HFF-Myc (cell line): ENCODE measurements around the gene UVRAG.

Source experiments
- DNase-seq: peaks from one replicate; pipeline ENCODE4 v3.0.0-alpha.2; 2011; ENCODE audit warnings: low read depth; ENCODE audit errors: extremely low read depth
- H3K4me3 ChIP-seq: replicated peaks from 2 replicates; pipeline ENCODE4 v1.5.1; 2011; ENCODE audit warnings: low read depth, mild to moderate bottlenecking, control low read depth, low read length
- CTCF ChIP-seq: IDR thresholded peaks from 2 replicates; pipeline ENCODE4 v1.5.1; 2012; ENCODE audit warnings: mild to moderate bottlenecking, low read depth, low read length, control low read depth; ENCODE audit errors: missing control alignments

Gene UVRAG

GRCh38 chr11:76013526-76013925 lies 198.5 kb downstream of the UVRAG start:
- no peak for TF ChIP-seq CTCF
- no peak overlapping the region for H3K4me3 ChIP-seq

DNA sequence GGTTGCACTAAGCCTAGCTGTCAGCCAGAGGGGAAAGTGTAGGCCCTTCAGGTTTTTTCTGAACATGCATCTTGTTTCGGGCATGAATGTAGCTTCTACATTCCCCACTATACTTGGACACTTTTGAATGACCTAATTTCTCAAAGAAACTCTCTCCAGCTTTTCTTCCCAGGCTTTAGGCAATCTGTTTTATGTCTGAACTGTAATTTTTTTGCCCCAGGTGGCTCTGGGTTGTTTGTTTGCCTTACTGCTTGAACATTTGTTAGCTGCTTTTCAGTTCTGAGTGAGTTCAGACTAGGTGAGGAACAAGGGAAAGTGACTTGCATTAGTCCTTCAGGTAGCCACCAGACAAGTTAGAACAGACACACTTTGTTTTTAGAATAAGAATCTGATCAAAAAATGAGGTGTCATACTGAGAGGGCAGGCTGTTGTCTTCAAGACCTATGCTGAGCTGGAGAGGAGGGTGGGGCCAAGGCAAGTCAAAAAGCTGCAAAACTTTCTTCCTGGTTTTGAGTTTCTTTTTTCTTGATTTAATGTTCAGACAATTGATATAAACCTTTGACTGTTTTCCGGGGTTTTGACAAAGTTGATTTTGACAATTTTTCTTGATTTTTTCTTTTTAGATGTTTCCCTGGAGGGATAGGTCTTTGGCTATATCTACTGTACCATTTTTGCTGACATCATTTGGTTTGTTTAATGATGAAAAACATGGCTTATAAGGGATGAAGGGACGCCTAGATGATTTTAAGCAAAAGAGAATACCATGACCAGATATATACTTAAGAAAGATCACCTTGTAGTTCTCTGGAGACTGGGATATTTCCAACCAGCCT lies 208.4 kb downstream of the UVRAG start:
- H3K4me3 ChIP-seq: no peak overlapping the region
- no peak for TF ChIP-seq CTCF
- no peak for DNase-seq

More at GRCh38 chr11:76013526-76013925, 198.5 kb downstream of the UVRAG start:
- no peak for DNase-seq

DNA sequence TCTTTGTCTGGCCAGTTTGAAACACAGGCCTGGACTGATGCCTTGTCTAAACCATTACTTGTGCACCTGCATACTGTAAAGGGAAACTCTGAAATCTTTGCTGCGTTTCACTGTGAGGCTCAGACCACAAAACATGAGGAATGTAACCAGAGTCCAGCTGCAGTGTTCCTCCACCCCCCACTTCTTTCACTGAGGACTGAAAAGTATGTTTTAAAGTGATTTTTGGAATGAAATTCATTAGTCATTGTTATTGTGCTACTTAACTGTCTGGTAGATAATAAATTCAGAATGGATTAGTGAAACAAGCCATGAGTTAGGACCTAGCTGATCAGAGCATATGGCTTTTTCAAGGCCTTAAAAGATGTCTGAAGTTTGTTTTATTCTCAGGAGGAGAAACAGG lies 210.1 kb downstream of the UVRAG start:
- H3K4me3 ChIP-seq: no peak overlapping the region
- no peak for TF ChIP-seq CTCF
- DNase-seq: peak; percentile 85

GRCh38 chr11:76025817-76026216 lies 210.8 kb downstream of the UVRAG start:
- TF ChIP-seq CTCF: no peak
- H3K4me3 ChIP-seq: no peak overlapping the region
- no peak for DNase-seq

DNA sequence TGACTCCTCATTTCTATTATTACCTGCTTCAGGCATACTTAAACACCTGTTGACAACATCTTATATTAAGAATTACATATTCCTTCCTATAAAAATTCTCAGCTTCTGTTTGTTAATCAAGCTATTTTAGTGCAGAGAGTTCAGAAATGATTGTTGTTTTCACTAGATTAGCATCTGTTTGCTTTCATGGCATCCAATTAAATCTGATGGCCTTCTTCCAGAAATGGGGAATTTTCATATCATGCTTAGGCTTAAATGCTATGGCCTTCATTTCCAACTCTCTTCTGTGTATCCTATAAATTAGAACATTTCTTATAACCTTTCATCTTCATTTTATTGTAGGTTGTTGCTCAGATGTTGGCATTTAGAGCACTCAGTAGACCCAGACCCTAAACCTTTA lies 211.3 kb downstream of the UVRAG start:
- H3K4me3 ChIP-seq: no peak overlapping the region
- DNase-seq: no peak
- no peak for TF ChIP-seq CTCF

DNA sequence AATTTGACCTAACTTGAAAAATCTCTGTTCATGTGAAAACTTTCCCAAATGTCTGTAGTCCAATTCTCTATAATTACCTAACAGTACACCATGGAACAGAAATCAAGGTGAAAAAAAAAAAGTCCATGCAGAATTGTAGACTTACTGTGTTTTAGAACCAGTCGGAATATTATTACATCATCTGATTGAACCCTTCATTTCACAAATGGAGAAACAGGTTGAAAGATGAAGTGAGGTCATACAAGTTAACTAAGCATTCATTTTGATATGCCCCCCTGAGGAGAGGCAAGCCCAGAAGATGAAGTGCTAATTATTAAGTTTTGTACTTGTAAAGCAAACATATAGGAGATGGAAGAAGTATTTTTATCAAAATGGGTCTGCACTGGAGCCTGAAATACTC lies 211.9 kb downstream of the UVRAG start:
- no peak overlapping the region for H3K4me3 ChIP-seq
- TF ChIP-seq CTCF: no peak
- DNase-seq: no peak
